Testis (tissue), 2 donors: ENCODE results near the gene RAPGEF6.

ENCODE experiments used
- CTCF ChIP-seq, 3 experiments: fragments of 450-650 bp in 2 of 3; fragments of 200-600 bp in 1 of 3; sonication (generic) in 1 of 3; IDR thresholded peaks; one replicate each; pipeline ENCODE4 v1.5.1; 2016 to 2019; ENCODE audit warnings: antibody characterized with exemption in 3 of 3, mild to moderate bottlenecking in 2 of 3, moderate library complexity in 1 of 3
- POLR2A ChIP-seq: fragments of 450-650 bp; IDR thresholded peaks from one replicate; pipeline ENCODE4 v1.6.1; 2017; ENCODE audit warnings: antibody characterized with exemption, mild to moderate bottlenecking, moderate library complexity

DNA sequence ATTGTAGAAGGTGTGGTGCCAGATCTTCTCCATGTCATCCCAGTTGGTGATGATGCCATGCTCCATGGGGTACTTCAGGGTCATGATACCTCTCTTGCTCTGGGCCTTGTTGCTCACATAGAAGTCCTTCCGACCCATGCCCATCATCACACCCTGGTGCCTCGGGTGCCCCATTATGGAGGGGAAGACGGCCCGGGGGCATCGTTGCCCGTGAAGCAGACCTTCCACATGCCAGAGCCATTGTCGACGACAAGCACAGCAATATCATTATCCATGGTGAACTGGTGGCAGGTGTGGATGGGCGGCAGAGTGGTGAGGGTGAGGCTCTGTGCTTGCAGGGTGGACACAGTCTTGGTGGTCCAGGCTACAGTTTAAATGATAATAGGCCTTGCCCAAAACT lies 24.8 kb upstream of the RAPGEF6 start:
- TF ChIP-seq CTCF (IDR thresholded peaks at IDR 0.05), result no peak
- TF ChIP-seq POLR2A, result no peak
